GM12878 (cell line): ENCODE data around the gene LRRC10B.

ENCODE experiments used
- CBX5 ChIP-seq: sonication (generic); IDR thresholded peaks from 2 replicates; pipeline ENCODE4 v1.6.1; 2016; ENCODE audit warnings: low read depth, moderate library complexity, mild to moderate bottlenecking, inconsistent platforms
- CHD2 ChIP-seq: IDR thresholded peaks from 2 replicates; pipeline ENCODE4 v1.6.1; 2011; ENCODE audit warnings: low read depth, low read length, improper control_type of control experiment, borderline replicate concordance
- EP300 ChIP-seq, 2 experiments: fragments of 150-350 bp in 1 of 2; IDR thresholded peaks; 2 replicates each; pipeline ENCODE4 v1.6.1; 2011 to 2012; ENCODE audit warnings: low read depth in 2 of 2, low read length in 2 of 2, borderline replicate concordance in 1 of 2, improper control_type of control experiment in 1 of 2, inconsistent platforms in 1 of 2; ENCODE audit not compliant: control insufficient read depth in 1 of 2
- KDM1A ChIP-seq: fragments of 200-600 bp; sonication (generic); IDR thresholded peaks from 2 replicates; pipeline ENCODE4 v1.6.1; 2016; ENCODE audit warnings: borderline replicate concordance
- POLR2AphosphoS5 ChIP-seq: IDR thresholded peaks from 2 replicates; pipeline ENCODE4 v1.6.1; 2011; ENCODE audit warnings: mild to moderate bottlenecking, low read length, inconsistent platforms
- SMC3 ChIP-seq: IDR thresholded peaks from 2 replicates; pipeline ENCODE4 v1.6.1; 2011; ENCODE audit warnings: low read length, improper control_type of control experiment, borderline replicate concordance
- SP1 ChIP-seq: IDR thresholded peaks from one replicate; pipeline ENCODE4 v1.6.1; 2011; ENCODE audit warnings: low read depth, low read length
- TF ChIP-seq, protein P1 (sequence below): IDR thresholded peaks from 2 replicates; pipeline ENCODE4 v1.6.1; 2011; ENCODE audit warnings: low read depth, low read length, improper control_type of control experiment, borderline replicate concordance
- TF ChIP-seq, protein P2 (sequence below), 3 experiments: IDR thresholded peaks in 2 of 3; conservative IDR thresholded peaks in 1 of 3; 2 replicates each; pipeline ENCODE4 v1.5.1; 2011; ENCODE audit warnings: low read depth in 3 of 3, low read length in 3 of 3, mild to moderate bottlenecking in 3 of 3, control low read depth in 2 of 3, moderate library complexity in 2 of 3, inconsistent platforms in 1 of 3, mixed read lengths in 1 of 3; ENCODE audit not compliant: control insufficient read depth in 2 of 3, insufficient read depth in 1 of 3; ENCODE audit errors: extremely low read depth in 1 of 3
- TF ChIP-seq, protein P3 (sequence below): IDR thresholded peaks from 2 replicates; pipeline ENCODE4 v1.6.1; 2011; ENCODE audit warnings: mild to moderate bottlenecking, low read depth, low read length, moderate library complexity; ENCODE audit not compliant: insufficient replicate concordance

DNA sequence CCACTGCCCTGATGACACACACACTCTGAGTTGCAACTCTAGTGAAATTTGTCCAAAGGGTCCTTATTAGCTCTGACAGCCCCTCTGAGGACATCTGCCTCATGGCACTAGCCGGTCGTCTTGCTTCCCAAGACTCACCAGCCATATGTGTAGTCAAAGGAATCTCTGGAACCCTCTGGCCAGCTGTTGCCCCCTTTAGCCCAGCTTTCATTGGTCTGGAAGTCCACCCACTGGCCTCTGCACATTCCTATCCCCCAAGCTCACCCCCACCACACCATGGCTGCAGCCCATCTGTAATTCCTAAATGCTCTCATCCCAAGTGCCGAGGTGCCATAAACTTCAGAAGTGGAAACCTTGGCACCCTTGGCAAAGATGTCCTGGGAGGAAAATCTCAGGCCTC lies 48.1 kb downstream of the LRRC10B start:
- TF ChIP-seq KDM1A (no peak), SP1 (no peak), POLR2AphosphoS5 (no peak), SMC3 (no peak), CBX5 (no peak), CHD2 (no peak), EP300 (IDR thresholded peaks at IDR 0.05; ENCODE audit: borderline replicate concordance in 1 of 2, control insufficient read depth in 1 of 2, low read depth in 2 of 2, low read length in 2 of 2) (no peak)
- TF ChIP-seq, protein P1, sequence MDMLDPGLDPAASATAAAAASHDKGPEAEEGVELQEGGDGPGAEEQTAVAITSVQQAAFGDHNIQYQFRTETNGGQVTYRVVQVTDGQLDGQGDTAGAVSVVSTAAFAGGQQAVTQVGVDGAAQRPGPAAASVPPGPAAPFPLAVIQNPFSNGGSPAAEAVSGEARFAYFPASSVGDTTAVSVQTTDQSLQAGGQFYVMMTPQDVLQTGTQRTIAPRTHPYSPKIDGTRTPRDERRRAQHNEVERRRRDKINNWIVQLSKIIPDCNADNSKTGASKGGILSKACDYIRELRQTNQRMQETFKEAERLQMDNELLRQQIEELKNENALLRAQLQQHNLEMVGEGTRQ, result no peak
- TF ChIP-seq, protein P2, sequence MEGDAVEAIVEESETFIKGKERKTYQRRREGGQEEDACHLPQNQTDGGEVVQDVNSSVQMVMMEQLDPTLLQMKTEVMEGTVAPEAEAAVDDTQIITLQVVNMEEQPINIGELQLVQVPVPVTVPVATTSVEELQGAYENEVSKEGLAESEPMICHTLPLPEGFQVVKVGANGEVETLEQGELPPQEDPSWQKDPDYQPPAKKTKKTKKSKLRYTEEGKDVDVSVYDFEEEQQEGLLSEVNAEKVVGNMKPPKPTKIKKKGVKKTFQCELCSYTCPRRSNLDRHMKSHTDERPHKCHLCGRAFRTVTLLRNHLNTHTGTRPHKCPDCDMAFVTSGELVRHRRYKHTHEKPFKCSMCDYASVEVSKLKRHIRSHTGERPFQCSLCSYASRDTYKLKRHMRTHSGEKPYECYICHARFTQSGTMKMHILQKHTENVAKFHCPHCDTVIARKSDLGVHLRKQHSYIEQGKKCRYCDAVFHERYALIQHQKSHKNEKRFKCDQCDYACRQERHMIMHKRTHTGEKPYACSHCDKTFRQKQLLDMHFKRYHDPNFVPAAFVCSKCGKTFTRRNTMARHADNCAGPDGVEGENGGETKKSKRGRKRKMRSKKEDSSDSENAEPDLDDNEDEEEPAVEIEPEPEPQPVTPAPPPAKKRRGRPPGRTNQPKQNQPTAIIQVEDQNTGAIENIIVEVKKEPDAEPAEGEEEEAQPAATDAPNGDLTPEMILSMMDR (IDR thresholded peaks at IDR 0.05 in 2 of 3, conservative IDR thresholded peaks at IDR 0.05 in 1 of 3; ENCODE audit: control insufficient read depth in 2 of 3, extremely low read depth in 1 of 3, insufficient read depth in 1 of 3, low read depth in 3 of 3, low read length in 3 of 3), result no peak
- TF ChIP-seq, protein P3, sequence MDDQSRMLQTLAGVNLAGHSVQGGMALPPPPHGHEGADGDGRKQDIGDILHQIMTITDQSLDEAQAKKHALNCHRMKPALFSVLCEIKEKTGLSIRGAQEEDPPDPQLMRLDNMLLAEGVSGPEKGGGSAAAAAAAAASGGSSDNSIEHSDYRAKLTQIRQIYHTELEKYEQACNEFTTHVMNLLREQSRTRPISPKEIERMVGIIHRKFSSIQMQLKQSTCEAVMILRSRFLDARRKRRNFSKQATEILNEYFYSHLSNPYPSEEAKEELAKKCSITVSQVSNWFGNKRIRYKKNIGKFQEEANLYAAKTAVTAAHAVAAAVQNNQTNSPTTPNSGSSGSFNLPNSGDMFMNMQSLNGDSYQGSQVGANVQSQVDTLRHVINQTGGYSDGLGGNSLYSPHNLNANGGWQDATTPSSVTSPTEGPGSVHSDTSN, result no peak
